Measurements from ENCODE around the gene PLEKHA7.
"Not testable (repeated sequence)": the region's sequence is repeated elsewhere in the genome, so short reads cannot be mapped to it uniquely, and the experiment has no call there.

The PLEKHA7 gene

GRCh38 chr11:16977136-16977993, 36.8 kb downstream of the PLEKHA7 start:
- no peak for DNase-seq (ENCODE audit: low spot score)

- DNase-seq (ENCODE audit: low spot score), result no peak
Measured at GRCh38 chr11:16976379-16976778, 37.8 kb downstream of the PLEKHA7 start.

- DNase-seq (ENCODE audit: low spot score), result no peak
Measured at GRCh38 chr11:16975906-16976305, 38.3 kb downstream of the PLEKHA7 start.

- no peak for DNase-seq (ENCODE audit: low spot score)
Measured at GRCh38 chr11:16973338-16973964, 40.8 kb downstream of the PLEKHA7 start.

- no peak for DNase-seq (ENCODE audit: low spot score)
Measured at GRCh38 chr11:16969010-16969999, 44.9 kb downstream of the PLEKHA7 start.

- DNase-seq (ENCODE audit: low spot score), result no peak
Measured at GRCh38 chr11:16968196-16968595, 46.0 kb downstream of the PLEKHA7 start.

GRCh38 chr11:16966930-16967671, 47.1 kb downstream of the PLEKHA7 start:
- no peak for DNase-seq (ENCODE audit: low spot score)

GRCh38 chr11:16964501-16964900, 49.7 kb downstream of the PLEKHA7 start:
- no peak for DNase-seq (ENCODE audit: low spot score)

- no peak for DNase-seq (ENCODE audit: low spot score)
Measured at GRCh38 chr11:16963316-16963876, 50.8 kb downstream of the PLEKHA7 start.

- not testable (repeated sequence) for DNase-seq (ENCODE audit: low spot score)
Measured at GRCh38 chr11:16962589-16962988, 51.6 kb downstream of the PLEKHA7 start.

- DNase-seq (ENCODE audit: low spot score), result no peak
Measured at GRCh38 chr11:16962146-16962545, 52.1 kb downstream of the PLEKHA7 start.

GRCh38 chr11:16960250-16960649, 54.0 kb downstream of the PLEKHA7 start:
- no peak for DNase-seq (ENCODE audit: low spot score)

GRCh38 chr11:16959602-16960001, 54.6 kb downstream of the PLEKHA7 start:
- no peak for DNase-seq (ENCODE audit: low spot score)

GRCh38 chr11:16958833-16959232, 55.4 kb downstream of the PLEKHA7 start:
- no peak for DNase-seq (ENCODE audit: low spot score)

- no peak for DNase-seq (ENCODE audit: low spot score)
Measured at GRCh38 chr11:16956538-16957153, 57.6 kb downstream of the PLEKHA7 start.

GRCh38 chr11:16953663-16954062, 60.6 kb downstream of the PLEKHA7 start:
- no peak for DNase-seq (ENCODE audit: low spot score)

- no peak for DNase-seq (ENCODE audit: low spot score)
Measured at GRCh38 chr11:16946477-16947282, 67.5 kb downstream of the PLEKHA7 start.

GRCh38 chr11:16945671-16946469, 68.3 kb downstream of the PLEKHA7 start:
- peak; percentile 50 for DNase-seq (ENCODE audit: low spot score)

- DNase-seq (ENCODE audit: low spot score), result no peak
Measured at GRCh38 chr11:16942911-16943310, 71.3 kb downstream of the PLEKHA7 start.

All from iPS-NIHi11 (cell line).